GM12873 (cell line): ENCODE data around the gene PDE9A.

Experiments used
- TF ChIP-seq, protein P1 (sequence below): IDR thresholded peaks from 2 replicates; pipeline ENCODE4 v1.5.1; 2012; ENCODE audit warnings: low read depth, mild to moderate bottlenecking, moderate library complexity, low read length, control low read depth; ENCODE audit not compliant: insufficient read depth; ENCODE audit errors: missing control alignments

PDE9A gene

GRCh38 chr21:42683371-42684108, 30.1 kb downstream of the PDE9A start:
- TF ChIP-seq, protein P1, sequence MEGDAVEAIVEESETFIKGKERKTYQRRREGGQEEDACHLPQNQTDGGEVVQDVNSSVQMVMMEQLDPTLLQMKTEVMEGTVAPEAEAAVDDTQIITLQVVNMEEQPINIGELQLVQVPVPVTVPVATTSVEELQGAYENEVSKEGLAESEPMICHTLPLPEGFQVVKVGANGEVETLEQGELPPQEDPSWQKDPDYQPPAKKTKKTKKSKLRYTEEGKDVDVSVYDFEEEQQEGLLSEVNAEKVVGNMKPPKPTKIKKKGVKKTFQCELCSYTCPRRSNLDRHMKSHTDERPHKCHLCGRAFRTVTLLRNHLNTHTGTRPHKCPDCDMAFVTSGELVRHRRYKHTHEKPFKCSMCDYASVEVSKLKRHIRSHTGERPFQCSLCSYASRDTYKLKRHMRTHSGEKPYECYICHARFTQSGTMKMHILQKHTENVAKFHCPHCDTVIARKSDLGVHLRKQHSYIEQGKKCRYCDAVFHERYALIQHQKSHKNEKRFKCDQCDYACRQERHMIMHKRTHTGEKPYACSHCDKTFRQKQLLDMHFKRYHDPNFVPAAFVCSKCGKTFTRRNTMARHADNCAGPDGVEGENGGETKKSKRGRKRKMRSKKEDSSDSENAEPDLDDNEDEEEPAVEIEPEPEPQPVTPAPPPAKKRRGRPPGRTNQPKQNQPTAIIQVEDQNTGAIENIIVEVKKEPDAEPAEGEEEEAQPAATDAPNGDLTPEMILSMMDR = no peak

GRCh38 chr21:42684109-42684916, 30.9 kb downstream of the PDE9A start:
- TF ChIP-seq, protein P1 = no peak

DNA sequence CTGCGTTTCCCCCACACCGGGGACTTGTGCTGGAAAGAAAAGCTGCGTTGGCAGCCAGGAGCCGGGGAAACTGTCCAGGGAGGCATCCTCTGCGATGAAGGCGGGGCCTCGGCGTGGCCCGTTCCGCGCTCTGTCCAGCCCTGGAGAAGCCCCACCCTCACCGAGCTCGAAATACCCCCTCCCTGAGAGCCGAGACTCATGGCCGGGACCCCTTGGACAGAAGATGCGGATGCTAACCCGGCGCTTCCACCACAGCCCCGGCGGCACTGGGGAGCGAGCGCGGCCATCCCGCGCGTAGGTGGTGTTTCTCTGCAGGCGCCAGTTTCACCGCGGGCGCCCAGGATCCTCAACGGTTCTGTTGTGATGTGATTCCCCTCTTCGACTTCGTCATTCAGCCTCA, 31.6 kb downstream of the PDE9A start:
- TF ChIP-seq, protein P1 = no peak

DNA sequence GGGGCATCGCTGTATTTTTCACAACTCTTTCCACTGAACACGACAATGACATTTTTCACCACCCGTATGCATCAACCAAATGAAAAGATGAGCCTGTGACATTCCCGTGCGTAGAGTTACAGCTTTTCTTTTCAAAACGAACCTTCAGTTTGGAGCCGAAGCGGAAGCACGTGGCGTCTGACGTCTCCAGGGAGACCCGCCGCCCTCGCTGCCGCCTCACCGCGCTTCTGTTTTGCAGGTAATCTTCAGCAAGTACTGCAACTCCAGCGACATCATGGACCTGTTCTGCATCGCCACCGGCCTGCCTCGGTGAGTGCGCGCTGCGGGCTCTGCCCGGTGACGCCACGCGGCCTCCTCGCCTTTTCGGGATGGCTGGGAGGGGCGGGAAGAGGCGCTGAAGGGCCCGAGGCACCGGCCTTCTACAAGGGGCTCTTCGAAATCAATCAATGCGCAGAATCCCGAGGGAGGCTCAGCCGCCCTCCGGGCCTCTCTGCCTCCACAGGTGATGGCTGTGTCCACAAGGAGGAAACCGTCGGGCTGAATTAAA, 32.6 kb downstream of the PDE9A start:
- TF ChIP-seq, protein P1 = no peak

GRCh38 chr21:42687796-42688195, 34.4 kb downstream of the PDE9A start:
- TF ChIP-seq, protein P1 = no peak

DNA sequence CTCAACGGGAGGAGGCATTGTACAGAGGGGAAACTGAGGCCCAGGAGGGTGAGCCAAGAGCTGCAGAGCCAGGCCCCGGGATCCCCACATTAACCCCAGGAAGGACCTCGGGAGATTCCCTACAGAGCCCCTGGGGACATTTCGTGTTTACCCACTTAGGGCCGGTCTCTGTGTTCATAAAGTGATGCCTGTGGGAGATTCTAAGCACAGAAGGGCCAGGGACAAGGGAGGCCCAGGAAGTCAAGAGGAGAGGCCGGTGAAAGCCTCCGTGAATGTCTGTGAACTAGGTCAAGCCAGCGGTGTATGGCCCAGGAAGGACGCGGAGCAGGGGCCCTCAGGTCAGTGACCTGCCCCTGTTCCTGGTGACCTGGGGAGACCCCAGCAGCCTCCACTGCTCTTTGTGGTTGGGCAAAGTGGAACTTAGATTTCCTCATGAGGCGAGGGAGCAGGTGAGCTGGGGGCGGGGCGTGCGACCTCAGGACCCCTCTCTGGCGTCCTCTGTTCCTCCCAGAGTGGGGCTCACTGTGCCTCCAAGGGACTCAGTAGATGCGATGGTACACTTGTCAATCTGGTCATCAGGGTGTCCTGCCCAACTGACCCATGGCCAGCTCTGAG, 34.9 kb downstream of the PDE9A start:
- TF ChIP-seq, protein P1 = no peak

DNA sequence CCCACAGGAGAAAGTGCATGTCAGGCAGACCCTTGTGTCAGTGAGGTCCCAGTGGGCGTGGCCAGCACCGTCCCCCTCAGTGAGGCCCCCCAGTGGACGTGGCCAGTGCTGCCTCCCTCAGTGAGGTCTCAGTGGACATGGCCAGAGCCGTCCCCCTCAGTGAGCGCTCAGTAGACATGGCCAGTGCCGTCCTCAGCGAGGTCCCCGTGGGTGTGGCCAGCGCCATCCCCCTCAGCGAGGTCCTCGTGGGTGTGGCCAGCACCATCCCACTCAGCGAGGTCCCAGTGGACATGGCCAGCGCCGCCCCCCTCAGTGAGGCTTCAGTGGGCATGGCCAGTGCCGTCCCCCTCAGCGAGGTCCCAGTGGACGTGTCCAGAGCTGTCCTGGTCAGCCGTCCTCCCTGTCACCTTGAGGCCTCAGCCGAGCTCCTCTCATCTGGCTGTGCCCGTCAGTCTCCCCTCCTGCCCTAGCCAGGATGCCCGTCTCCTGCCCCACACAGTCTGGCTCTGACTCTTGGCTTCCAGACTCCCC, 35.5 kb downstream of the PDE9A start:
- TF ChIP-seq, protein P1 = peak; percentile 22
